GM19035 (cell line): ENCODE data around the gene CLDN2.
A peak's percentile ranks its signal among the peaks of the same experiment; 100 is the strongest.
"Not testable (repeated sequence)": the region's sequence is repeated elsewhere in the genome, so short reads cannot be mapped to it uniquely, and the experiment has no call there.

Experiments
- ATAC-seq: cut with Tn5 transposase; IDR thresholded peaks from one replicate; pipeline ENCODE4 v1.9.1; 2021; ENCODE audit not compliant: unreplicated experiment

Gene CLDN2

GRCh38 chrX:106919932-106920452 is at the start of gene CLDN2:
Gene CLDN2 (plus strand): TSS chrX:106920402. CDS start chrX:106928229, 7,827 bp downstream.
- no peak for ATAC-seq

GRCh38 chrX:106872796-106873195 is 47.4 kb upstream of the CLDN2 start:
- not testable (repeated sequence) for ATAC-seq

GRCh38 chrX:106874075-106874474 is 46.1 kb upstream of the CLDN2 start:
- no peak for ATAC-seq

DNA sequence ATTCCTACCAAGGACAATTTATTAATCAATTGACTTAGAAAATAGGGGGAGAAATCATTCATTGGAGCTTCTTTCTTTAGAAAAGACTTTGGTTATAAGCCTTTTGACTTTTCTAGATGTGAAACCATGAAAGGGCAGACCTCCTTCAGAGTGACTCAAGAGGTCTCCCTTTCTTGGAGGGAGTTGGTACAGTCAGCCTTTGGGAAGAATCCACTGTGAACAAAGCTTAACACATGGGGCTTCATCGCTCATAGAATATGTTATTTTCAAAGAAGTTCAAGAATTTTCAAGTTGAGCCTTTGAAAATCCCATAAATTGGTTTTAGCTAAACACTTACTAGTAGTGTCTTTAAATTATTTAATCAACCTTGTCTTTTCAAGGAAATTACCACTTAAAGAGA is 45.1 kb upstream of the CLDN2 start:
- no peak for ATAC-seq

DNA sequence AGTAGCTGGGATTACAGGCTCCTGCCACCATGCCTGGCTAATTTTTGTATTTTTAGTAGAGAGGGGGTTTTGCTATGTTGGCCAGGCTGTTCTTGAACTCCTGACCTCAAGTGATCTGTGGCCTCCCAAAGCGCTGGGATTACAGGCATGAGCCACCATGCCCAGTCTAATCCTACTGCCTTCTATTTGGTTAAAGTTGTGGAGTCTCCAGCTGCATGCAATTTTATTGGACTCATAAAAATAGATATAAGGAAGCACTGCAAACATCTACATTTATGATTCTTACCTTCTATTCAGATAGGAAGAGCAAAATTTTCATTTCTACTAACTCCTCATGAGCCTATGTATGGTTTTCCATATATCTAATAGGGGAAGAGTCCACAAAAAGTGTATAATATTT is 30.7 kb upstream of the CLDN2 start:
- no peak for ATAC-seq

- ATAC-seq: no peak
These were observed 28.3 kb upstream of the CLDN2 start for GRCh38 chrX:106891762-106892460.

DNA sequence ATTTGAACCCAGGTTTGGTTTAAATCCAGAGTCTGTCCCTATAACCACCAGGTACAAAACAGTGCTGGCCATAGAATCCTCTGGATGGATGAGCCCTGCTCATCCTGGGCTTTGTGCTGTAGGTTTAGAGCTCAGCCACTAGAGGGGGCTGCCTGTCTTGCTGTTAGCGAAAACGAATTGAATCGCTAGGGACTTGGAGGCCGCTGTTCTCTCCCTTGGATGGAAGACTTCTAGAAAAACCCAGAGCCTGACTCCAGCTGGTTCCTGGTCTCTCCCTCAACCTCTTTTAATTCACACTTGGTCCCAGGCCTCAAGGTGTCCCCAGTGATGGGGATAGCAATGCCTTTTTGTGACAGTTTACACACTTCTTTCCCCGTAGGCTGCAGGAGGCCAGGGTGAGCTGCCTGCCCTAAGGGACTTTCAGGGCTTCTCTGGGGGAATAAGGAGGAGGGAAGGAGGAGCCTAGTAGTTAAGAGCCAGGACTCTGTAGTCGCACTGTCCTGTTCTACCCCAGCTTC is 25.8 kb upstream of the CLDN2 start:
- ATAC-seq: peak; percentile 71

DNA sequence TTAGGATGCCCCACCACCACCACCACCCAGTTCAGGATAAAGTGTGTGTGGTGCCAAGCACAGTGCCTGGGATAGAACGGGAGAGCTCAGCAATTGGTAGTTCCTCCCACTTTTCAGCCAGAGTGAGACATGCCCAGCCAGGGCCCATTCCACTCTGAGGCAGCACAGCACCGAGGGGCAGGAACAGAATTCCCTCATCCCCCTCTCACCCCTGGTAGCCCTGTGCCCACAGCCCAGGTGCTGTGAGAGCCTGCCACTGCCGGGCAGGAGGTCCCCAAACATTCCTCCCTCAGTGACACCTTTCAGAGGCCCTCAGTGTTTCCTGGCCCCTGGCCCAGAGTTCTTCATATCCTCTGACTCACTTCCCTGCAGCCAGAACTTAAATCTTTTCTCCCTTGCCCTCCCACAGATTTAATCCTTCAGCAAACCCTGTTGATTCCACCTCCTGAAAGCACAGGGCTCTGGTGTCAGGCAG is 25.2 kb upstream of the CLDN2 start:
- no peak for ATAC-seq

- ATAC-seq: no peak
These were observed 22.9 kb upstream of the CLDN2 start for GRCh38 chrX:106897259-106897658.

DNA sequence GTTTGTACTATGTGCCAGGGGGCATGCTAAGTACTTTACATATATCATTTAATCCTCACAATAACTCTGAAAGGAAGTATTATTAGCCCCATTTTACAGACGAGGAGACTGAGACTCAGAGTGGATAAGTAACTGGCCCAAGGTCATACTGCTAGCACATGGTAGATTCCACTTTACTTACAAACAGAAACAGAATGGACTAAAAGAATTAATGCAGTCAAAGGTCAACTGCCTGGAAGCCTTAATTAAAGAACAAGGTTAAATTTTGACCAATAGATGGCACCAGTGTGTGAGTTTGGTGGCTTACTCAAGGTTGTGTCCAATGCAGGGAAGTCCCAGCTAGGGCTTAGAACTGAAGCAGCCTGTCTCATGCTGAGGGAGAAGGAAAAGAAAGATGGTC is 21.7 kb upstream of the CLDN2 start:
- peak; percentile 72 for ATAC-seq

- no peak for ATAC-seq
These were observed 20.9 kb upstream of the CLDN2 start for GRCh38 chrX:106899276-106899675.

DNA sequence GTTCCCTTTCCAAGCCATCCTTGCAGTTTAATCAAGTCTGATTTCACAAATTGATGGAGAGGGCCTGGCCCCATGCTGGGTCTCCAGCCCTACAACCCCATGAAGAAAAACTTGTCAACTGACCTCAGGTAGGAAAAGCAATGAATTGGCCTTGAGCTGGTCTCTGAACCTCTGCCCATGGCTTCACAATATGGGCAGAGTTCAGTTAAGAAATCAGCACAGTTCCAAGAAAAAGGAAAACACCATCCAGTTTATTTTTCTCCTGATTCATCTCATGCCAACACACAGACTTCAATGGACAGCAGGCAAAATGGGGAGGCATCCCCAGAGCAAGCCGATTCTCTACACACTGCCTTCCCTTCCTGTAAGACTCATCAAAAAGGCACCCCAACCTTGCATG is 20.4 kb upstream of the CLDN2 start:
- ATAC-seq: no peak

DNA sequence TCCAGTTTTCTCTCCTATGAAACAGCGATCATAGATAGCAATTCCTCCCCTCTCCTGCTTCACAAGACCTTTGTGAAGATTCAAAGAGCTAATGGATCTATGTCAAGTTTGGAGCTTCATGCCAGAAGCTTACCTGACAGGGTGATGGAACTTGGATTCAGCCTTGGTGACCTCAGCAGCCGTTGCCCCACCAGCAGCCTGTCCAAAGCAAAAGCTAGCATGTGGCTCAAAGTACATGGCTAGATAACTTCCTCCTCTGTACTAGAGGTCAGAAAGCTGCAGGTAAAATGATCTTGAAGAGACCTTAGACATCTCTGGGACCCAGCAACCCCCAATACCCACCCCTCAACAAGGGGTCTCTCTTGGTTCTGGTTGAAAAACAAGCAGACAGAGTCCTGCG is 18.9 kb upstream of the CLDN2 start:
- ATAC-seq: no peak

- ATAC-seq: no peak
These were observed 18.4 kb upstream of the CLDN2 start for GRCh38 chrX:106901781-106902219.

DNA sequence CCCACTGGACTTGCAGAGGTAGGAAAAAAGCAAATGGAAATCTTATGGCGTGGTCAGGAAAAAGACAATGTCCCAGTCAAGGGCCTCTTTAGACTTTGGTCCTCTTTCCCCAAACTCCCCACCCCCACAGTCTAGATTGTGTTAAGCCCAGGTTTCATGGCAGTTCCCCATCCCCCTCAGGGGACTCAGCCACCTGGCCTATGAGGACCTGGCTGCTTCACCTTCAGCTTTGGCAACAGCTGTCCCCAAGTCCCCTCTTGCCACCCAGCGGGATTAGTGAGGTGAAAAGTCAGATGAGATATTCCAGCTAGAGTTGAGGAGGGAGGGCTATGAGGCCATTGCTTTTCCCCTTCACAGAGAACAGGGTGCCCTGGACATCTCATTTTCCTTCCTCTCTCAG is 17.5 kb upstream of the CLDN2 start:
- ATAC-seq: no peak

- ATAC-seq: no peak
These were observed 16.8 kb upstream of the CLDN2 start, which contains the start of gene RIPPLY1 for GRCh38 chrX:106903291-106903824. Gene RIPPLY1 (minus strand): TSS chrX:106903341. CDS start chrX:106903287, 54 bp downstream.

DNA sequence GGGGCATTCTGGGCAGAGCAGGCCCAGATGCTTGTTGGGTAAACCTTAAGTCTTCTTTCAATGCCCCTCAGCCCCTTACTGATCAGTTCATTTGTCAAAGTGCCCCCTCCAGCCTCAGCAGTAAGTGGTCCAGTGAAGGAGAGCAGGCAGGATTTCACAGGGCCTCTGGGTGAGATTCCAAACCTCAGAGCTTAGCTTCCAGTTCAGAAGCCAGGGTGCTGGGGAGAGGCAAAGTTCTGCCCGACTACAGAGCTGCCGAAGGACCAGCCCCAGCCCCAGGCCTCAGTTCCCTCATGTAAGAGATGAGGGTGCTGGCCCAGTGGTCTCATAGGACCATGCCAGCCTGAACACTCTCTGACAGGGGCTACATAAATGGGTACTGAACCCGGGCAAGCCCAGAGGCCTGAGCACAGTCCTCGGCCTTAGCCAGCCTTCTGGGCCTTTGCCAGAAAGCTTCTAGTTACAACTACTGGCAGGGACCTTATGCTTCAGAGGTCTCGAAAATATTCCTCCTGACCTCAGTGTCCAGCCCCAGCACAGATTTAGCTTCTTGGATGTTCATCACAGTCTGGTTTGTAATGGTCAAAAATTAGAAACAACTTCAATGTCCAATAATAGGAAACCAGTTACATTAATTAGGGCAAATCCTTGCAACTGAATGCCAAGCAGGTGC is 16.2 kb upstream of the CLDN2 start:
- no peak for ATAC-seq

- ATAC-seq: no peak
These were observed 15.0 kb upstream of the CLDN2 start for GRCh38 chrX:106905064-106905708.

- no peak for ATAC-seq
These were observed 13.8 kb upstream of the CLDN2 start for GRCh38 chrX:106906361-106906760.

- ATAC-seq: no peak
These were observed 7.3 kb upstream of the CLDN2 start for GRCh38 chrX:106912864-106913263.

- ATAC-seq: no peak
These were observed 2.2 kb upstream of the CLDN2 start for GRCh38 chrX:106917830-106918500.
